H9 (cell line): ENCODE data around the gene CARD19. TPM values are rescaled to one million over a fixed set of nuclear protein-coding genes. Genes with fewer than 3 reads are reported as not detected.
A peak's percentile ranks its signal among the peaks of the same experiment; 100 is the strongest.

Experiments used
- DNase-seq: peaks from one replicate; pipeline ENCODE4 v3.0.0-alpha.2; 2017
- H2AFZ ChIP-seq: one replicate; pipeline ENCODE4 v1.6.1; 2013; ENCODE audit warnings: mild to moderate bottlenecking, low read length, control low read depth, moderate library complexity
- H2AK5ac ChIP-seq: 2 replicates; pipeline ENCODE4 v1.6.1; 2013; ENCODE audit warnings: low read length, control low read depth, mixed read lengths; ENCODE audit not compliant: insufficient read length
- H2BK120ac ChIP-seq: one replicate; pipeline ENCODE4 v1.6.1; 2013; ENCODE audit warnings: low read depth, mild to moderate bottlenecking, low read length, control low read depth, inconsistent platforms; ENCODE audit not compliant: poor library complexity, severe bottlenecking
- H2BK12ac ChIP-seq: 2 replicates; pipeline ENCODE4 v1.6.1; 2013; ENCODE audit warnings: low read length, control low read depth, mixed read lengths, low read depth; ENCODE audit not compliant: insufficient read length
- H2BK15ac ChIP-seq: 2 replicates; pipeline ENCODE4 v1.6.1; 2013; ENCODE audit warnings: low read depth, low read length, control low read depth
- H2BK20ac ChIP-seq: one replicate; pipeline ENCODE4 v1.6.1; 2013; ENCODE audit warnings: low read depth, mild to moderate bottlenecking, low read length, control low read depth, inconsistent platforms; ENCODE audit not compliant: poor library complexity, severe bottlenecking
- H2BK5ac ChIP-seq: 2 replicates; pipeline ENCODE4 v1.6.1; 2013; ENCODE audit warnings: low read length, control low read depth, mixed read lengths; ENCODE audit not compliant: insufficient read length
- H3K14ac ChIP-seq: 2 replicates; pipeline ENCODE4 v1.6.1; 2013; ENCODE audit warnings: low read length, control low read depth; ENCODE audit not compliant: insufficient read depth
- H3K18ac ChIP-seq: 2 replicates; pipeline ENCODE4 v1.6.1; 2013; ENCODE audit warnings: low read depth, mild to moderate bottlenecking, mixed read lengths, low read length, control low read depth; ENCODE audit not compliant: insufficient read length
- H3K23ac ChIP-seq: 2 replicates; pipeline ENCODE4 v1.6.1; 2013; ENCODE audit warnings: low read length, control low read depth, mixed read lengths, low read depth; ENCODE audit not compliant: insufficient read length
- H3K23me2 ChIP-seq: 2 replicates; pipeline ENCODE4 v1.6.1; 2013; ENCODE audit warnings: low read depth, mild to moderate bottlenecking, mixed read lengths, low read length, control low read depth; ENCODE audit not compliant: insufficient read length, poor library complexity, severe bottlenecking
- H3K27ac ChIP-seq: 2 replicates; pipeline ENCODE4 v1.5.1; 2013; ENCODE audit warnings: low read length, control low read depth, mixed read lengths, low read depth; ENCODE audit not compliant: insufficient read length
- H3K27me3 ChIP-seq: 2 replicates; pipeline ENCODE4 v1.6.1; 2013; ENCODE audit warnings: low read length, control low read depth, inconsistent platforms; ENCODE audit not compliant: insufficient read depth
- H3K4ac ChIP-seq: 2 replicates; pipeline ENCODE4 v1.6.1; 2013; ENCODE audit warnings: low read depth, mild to moderate bottlenecking, control low read depth, inconsistent platforms, low read length, moderate library complexity
- H3K4me1 ChIP-seq: 2 replicates; pipeline ENCODE4 v1.6.1; 2013; ENCODE audit warnings: low read length, control low read depth, inconsistent platforms; ENCODE audit not compliant: insufficient read depth
- H3K4me2 ChIP-seq: 2 replicates; pipeline ENCODE4 v1.6.1; 2013; ENCODE audit warnings: low read length, control low read depth, mixed read lengths; ENCODE audit not compliant: insufficient read length, insufficient read depth
- H3K56ac ChIP-seq: 2 replicates; pipeline ENCODE4 v1.6.1; 2013; ENCODE audit warnings: low read depth, mild to moderate bottlenecking, mixed read lengths, low read length, control low read depth; ENCODE audit not compliant: insufficient read length
- H3K79me1 ChIP-seq: 2 replicates; pipeline ENCODE4 v1.6.1; 2013; ENCODE audit warnings: low read depth, mild to moderate bottlenecking, moderate library complexity, low read length, control low read depth, inconsistent platforms; ENCODE audit not compliant: insufficient read depth, poor library complexity, severe bottlenecking
- H3K79me2 ChIP-seq: 2 replicates; pipeline ENCODE4 v1.6.1; 2013; ENCODE audit warnings: low read length, control low read depth, inconsistent platforms; ENCODE audit not compliant: insufficient read depth
- H3K9ac ChIP-seq: 2 replicates; pipeline ENCODE4 v1.6.1; 2013; ENCODE audit warnings: low read length, control low read depth, mixed read lengths; ENCODE audit not compliant: insufficient read length; ENCODE audit errors: extremely low read depth
- H3K9me3 ChIP-seq: one replicate; pipeline ENCODE4 v1.6.1; 2013; ENCODE audit warnings: low read depth, low read length, inconsistent platforms; ENCODE audit not compliant: control insufficient read depth
- H3T11ph ChIP-seq: one replicate; pipeline ENCODE4 v1.6.1; 2013; ENCODE audit warnings: mild to moderate bottlenecking, low read length, control low read depth, inconsistent platforms
- H4K20me1 ChIP-seq: one replicate; pipeline ENCODE4 v1.6.1; 2013; ENCODE audit not compliant: control insufficient read depth, insufficient read length, insufficient read depth
- H4K5ac ChIP-seq: 2 replicates; pipeline ENCODE4 v1.6.1; 2013; ENCODE audit warnings: low read depth, mild to moderate bottlenecking, mixed read lengths, low read length, control low read depth; ENCODE audit not compliant: insufficient read length
- H4K8ac ChIP-seq: replicated peaks from 2 replicates; pipeline ENCODE4 v1.6.1; 2013; ENCODE audit warnings: low read length, control low read depth, mixed read lengths, low read depth; ENCODE audit not compliant: insufficient read length
- H4K91ac ChIP-seq: 2 replicates; pipeline ENCODE4 v1.6.1; 2013; ENCODE audit warnings: low read depth, mild to moderate bottlenecking, moderate library complexity, mixed read lengths, low read length, control low read depth; ENCODE audit not compliant: insufficient read length
- H3K27ac Mint-ChIP-seq, 3 experiments: 2 replicates in 2 of 3; 3 replicates in 1 of 3; pipeline ENCODE4 v1.8.0; 2020 to 2021; ENCODE audit warnings: mixed read lengths in 3 of 3, mild to moderate bottlenecking in 1 of 3, moderate library complexity in 1 of 3
- H3K27me3 Mint-ChIP-seq: 2 replicates; pipeline ENCODE4 v1.8.0; 2021; ENCODE audit warnings: low read depth, mild to moderate bottlenecking, moderate library complexity, mixed read lengths
- H3K36me3 Mint-ChIP-seq, 3 experiments: 2 replicates in 2 of 3; 3 replicates in 1 of 3; pipeline ENCODE4 v1.8.0; 2020 to 2021; ENCODE audit warnings: low read depth in 3 of 3, mixed read lengths in 3 of 3; ENCODE audit not compliant: insufficient read depth in 1 of 3
- H3K4me1 Mint-ChIP-seq, 2 experiments: 2 replicates each; pipeline ENCODE4 v1.8.0; 2020; ENCODE audit warnings: mixed read lengths in 2 of 2
- H3K4me3 Mint-ChIP-seq, 2 experiments: 2 replicates in 1 of 2; 3 replicates in 1 of 2; pipeline ENCODE4 v1.8.0; 2020 to 2021; ENCODE audit warnings: mild to moderate bottlenecking in 2 of 2, mixed read lengths in 2 of 2, moderate library complexity in 1 of 2
- H3K9me3 Mint-ChIP-seq, 2 experiments: 2 replicates in 1 of 2; 3 replicates in 1 of 2; pipeline ENCODE4 v1.8.0; 2020; ENCODE audit warnings: mild to moderate bottlenecking in 2 of 2, mixed read lengths in 2 of 2, moderate library complexity in 1 of 2
- CTCF ChIP-seq: fragments of 200-600 bp; sonication (generic); conservative IDR thresholded peaks from 3 replicates; pipeline ENCODE4 v1.8.0; 2021; ENCODE audit warnings: antibody characterized with exemption, mild to moderate bottlenecking
- WGBS: extraction: QIAGEN DNeasy Blood & Tissue Kit; methylation state at CpG from one replicate; pipeline ENCODE4 v1.1.7; 2013; ENCODE audit warnings: missing lambda C conversion rate, low lambda C conversion rate, mixed read lengths; ENCODE audit not compliant: insufficient read length; ENCODE audit errors: extremely low coverage; 5-methylcytosine and 5-hydroxymethylcytosine counted together
- total RNA-seq: library from RNA; stranded (reverse); gene quantifications from 2 replicates; pipeline ENCODE4 v1.2.1, GENCODE V29; 2021

CARD19 gene
- total RNA-seq, 1 experiment from 2014 or later, result 21.4 TPM

DNA sequence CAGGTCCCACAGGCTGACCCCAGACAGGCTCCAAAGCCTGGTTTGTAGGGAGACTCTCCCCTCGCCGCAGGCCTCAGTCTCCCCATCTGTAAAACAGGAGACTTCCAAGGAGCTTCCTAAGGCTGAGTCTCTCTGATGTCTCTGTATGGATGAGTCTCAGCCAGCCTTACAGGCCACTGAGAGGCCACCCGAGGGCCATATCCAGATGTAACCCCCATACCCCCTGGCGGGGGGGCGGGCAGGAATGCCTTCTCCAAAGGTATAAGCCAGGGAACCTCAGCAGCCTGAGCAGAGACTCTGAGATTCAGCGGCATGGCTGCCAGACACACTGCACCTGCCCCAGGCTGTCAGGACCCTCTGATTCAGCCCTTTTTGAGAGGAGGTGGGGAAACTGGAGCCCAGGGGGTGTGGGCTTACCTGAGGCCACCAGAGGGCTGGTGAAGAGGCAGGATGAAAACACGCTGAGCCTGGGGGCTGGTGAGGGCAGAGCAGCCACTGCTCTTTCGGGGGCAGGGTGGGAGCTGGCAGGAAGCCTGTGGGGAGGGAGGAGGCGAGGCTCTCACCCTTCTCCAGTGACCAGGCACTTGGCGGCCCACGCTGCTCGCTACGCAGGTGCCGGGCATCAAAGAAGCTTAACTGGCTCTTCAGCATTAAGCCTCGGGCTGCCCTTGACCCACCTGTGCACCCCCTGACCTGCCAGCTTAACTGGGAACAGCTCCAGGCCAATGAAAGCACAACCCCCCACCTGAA is 43.1 kb upstream of the CARD19 start:
- no peak overlapping the region for H2BK12ac ChIP-seq
- H3K56ac ChIP-seq, result no peak overlapping the region
- H2AK5ac ChIP-seq, result no peak overlapping the region
- Mint-ChIP-seq H3K27me3 (peaks cover 34% of the 10 kb centered on the region), H3K36me3 (no peaks in the 10 kb centered on the region), H3K4me3 (no peak overlapping the region; a peak in 1 of 5 replicates), H3K4me1 (peaks cover 35 to 36% of the 10 kb centered on the region in 2 experiments), H3K27ac (peak overlapping the region in 1 of 3 experiments; percentile 44; a peak in 1 of 7 replicates), H3K9me3 (no peaks in the 10 kb centered on the region)
- H3K14ac ChIP-seq, result no peak overlapping the region
- no peak overlapping the region for H2BK15ac ChIP-seq
- H4K91ac ChIP-seq, result no peak overlapping the region
- H3K9ac ChIP-seq, result no peak overlapping the region
- no CpG with 5 or more reads among the region's 15 CpGs for WGBS
- H3K79me2 ChIP-seq, result no peaks in the 10 kb centered on the region
- H2BK5ac ChIP-seq, result no peak overlapping the region
- H3K27ac ChIP-seq, result no peak overlapping the region
- no peak overlapping the region for H2BK120ac ChIP-seq
- no peak overlapping the region for H3T11ph ChIP-seq
- no peak overlapping the region for H2AFZ ChIP-seq
- H3K23me2 ChIP-seq, result no peaks in the 10 kb centered on the region
- H3K79me1 ChIP-seq, result no peaks in the 10 kb centered on the region
- H3K4ac ChIP-seq, result no peak overlapping the region
- H3K9me3 ChIP-seq, result no peaks in the 10 kb centered on the region
- no peak overlapping the region for H2BK20ac ChIP-seq
- no peaks in the 10 kb centered on the region for H3K27me3 ChIP-seq
- TF ChIP-seq CTCF, result peak; percentile 52
- no peak overlapping the region for H3K4me2 ChIP-seq
- H3K23ac ChIP-seq, result no peak overlapping the region
- H3K4me1 ChIP-seq, result no peaks in the 10 kb centered on the region
- no peak overlapping the region for H3K18ac ChIP-seq
- peak; percentile 73 for DNase-seq
- no peaks in the 10 kb centered on the region for H4K20me1 ChIP-seq
- H4K8ac ChIP-seq, result no peak overlapping the region
- no peak overlapping the region for H4K5ac ChIP-seq
